BJ (cell line): ENCODE measurements around the gene RAF1. TPM values are rescaled to one million over a fixed set of nuclear protein-coding genes. Genes with fewer than 3 reads are reported as not detected.

Source experiments
- CTCF ChIA-PET: fragments of 350-600 bp; formaldehyde crosslinking; extraction: SDS; loops from one replicate; lab custom pipeline; 2021; ENCODE audit warnings: antibody characterized with exemption, inconsistent platforms; lab: Yijun Ruan, JAX
- POLR2A ChIA-PET: fragments of 300-600 bp; sonication (Branson Sonifier 250); formaldehyde crosslinking; extraction: SDS; loops from one replicate; lab custom pipeline; 2021; ENCODE audit warnings: antibody characterized with exemption; lab: Charles Lee
- DNase-seq: peaks from one replicate; pipeline ENCODE4 v3.0.0-alpha.2; 2011; ENCODE audit warnings: low read depth
- H3K27me3 ChIP-seq: 2 replicates; pipeline ENCODE4 v1.6.0; 2011; ENCODE audit warnings: low read length; ENCODE audit not compliant: control insufficient read depth, insufficient read depth
- H3K36me3 ChIP-seq: 2 replicates; pipeline ENCODE4 v1.5.1; 2011; ENCODE audit warnings: low read length; ENCODE audit not compliant: control insufficient read depth, insufficient read depth
- H3K4me3 ChIP-seq: 2 replicates; pipeline ENCODE4 v1.5.1; 2011; ENCODE audit warnings: low read depth, mild to moderate bottlenecking, control low read depth, low read length
- polyA plus RNA-seq: library from polyadenylated mRNA; depleted of rRNA; stranded (reverse); fragments of >200 nt; gene quantifications from 2 replicates; pipeline ENCODE4 v1.2.3, GENCODE V29; 2011; rRNA removed
- small RNA-seq: library from RNA; depleted of rRNA; stranded (forward); fragments of <200 nt; gene quantifications from one replicate; pipeline ENCODE3, GENCODE V24; 2012; ENCODE audit warnings: low replicate concordance, low read depth; ENCODE audit not compliant: insufficient read length
- TF ChIP-seq, protein P1 (sequence below): IDR thresholded peaks from 2 replicates; pipeline ENCODE4 v1.5.1; 2011; ENCODE audit warnings: low read depth, mild to moderate bottlenecking, control low read depth, inconsistent platforms, low read length, moderate library complexity; ENCODE audit not compliant: insufficient read depth

The RAF1 gene
- polyA plus RNA-seq, 1 experiment = 122 TPM

DNA sequence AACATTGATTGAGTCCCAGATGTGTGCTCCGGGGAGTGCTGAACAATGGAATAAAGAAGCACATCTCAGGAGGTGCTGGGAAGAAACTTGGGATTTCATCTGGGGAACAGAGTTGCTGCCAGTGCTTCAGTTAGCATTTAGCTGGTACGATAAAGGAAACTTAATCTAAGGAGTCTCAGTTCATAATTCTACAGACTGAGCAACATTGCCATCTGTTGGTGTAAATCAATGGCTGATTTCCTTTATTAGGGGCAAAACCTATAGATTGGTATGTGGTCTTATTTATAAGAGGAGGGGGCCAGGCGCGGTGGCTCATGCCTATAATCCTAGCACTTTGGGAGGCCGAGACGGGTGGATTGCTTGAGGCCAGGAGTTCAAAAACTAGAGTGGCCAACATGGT, 127.5 kb downstream of the RAF1 start:
- TF ChIP-seq, protein P1, sequence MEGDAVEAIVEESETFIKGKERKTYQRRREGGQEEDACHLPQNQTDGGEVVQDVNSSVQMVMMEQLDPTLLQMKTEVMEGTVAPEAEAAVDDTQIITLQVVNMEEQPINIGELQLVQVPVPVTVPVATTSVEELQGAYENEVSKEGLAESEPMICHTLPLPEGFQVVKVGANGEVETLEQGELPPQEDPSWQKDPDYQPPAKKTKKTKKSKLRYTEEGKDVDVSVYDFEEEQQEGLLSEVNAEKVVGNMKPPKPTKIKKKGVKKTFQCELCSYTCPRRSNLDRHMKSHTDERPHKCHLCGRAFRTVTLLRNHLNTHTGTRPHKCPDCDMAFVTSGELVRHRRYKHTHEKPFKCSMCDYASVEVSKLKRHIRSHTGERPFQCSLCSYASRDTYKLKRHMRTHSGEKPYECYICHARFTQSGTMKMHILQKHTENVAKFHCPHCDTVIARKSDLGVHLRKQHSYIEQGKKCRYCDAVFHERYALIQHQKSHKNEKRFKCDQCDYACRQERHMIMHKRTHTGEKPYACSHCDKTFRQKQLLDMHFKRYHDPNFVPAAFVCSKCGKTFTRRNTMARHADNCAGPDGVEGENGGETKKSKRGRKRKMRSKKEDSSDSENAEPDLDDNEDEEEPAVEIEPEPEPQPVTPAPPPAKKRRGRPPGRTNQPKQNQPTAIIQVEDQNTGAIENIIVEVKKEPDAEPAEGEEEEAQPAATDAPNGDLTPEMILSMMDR = peak; percentile 30; the same call in 1 of the 2 replicates

More for the DNA sequence above, 127.5 kb downstream of the RAF1 start:
- H3K36me3 ChIP-seq = no peaks in the 10 kb centered on the region
- H3K4me3 ChIP-seq = no peak overlapping the region
- CTCF ChIA-PET = interaction anchor here (0.7 to 4.1 kb wide), 10 partner anchors 11 to 401 kb away, joined by 3 to 24 read pairs (median 5); partner anchors contain the start of gene TSEN2
- no peaks in the 10 kb centered on the region; the same call in 1 of the 2 replicates for H3K27me3 ChIP-seq
- POLR2A ChIA-PET = no interaction called here
- no peak for DNase-seq

Small RNA genes within 50 kb of the gene (small RNA-seq; reads per million reads assigned to genes)
- gene CRIP1P1 = not detected
- not detected for gene RF00017

Other genes starting within 250 kb of the RAF1 start
- gene TSEN2, start 179.6 kb downstream of the RAF1 start, polyA plus RNA-seq = 8.0 and 9.2 TPM in 2 replicates
- not detected in 2 replicates for gene MKRN2OS, start 118.6 kb downstream of the RAF1 start, polyA plus RNA-seq
- gene MKRN2, start 107.0 kb downstream of the RAF1 start, polyA plus RNA-seq = 49.2 and 56.2 TPM in 2 replicates
- gene TMEM40, start 95.1 kb upstream of the RAF1 start, polyA plus RNA-seq = 0.20 and 0.52 TPM in 2 replicates
- gene CAND2, start 132.6 kb upstream of the RAF1 start, polyA plus RNA-seq = 1.3 and 2.3 TPM in 2 replicates
- gene RPL32, start 177.4 kb upstream of the RAF1 start, polyA plus RNA-seq = 3,018 and 4,118 TPM in 2 replicates